NCI-H774 (cell line): ENCODE data around the gene TMF1.

Experiments used
- DNase-seq: peaks from one replicate; lab custom pipeline; 2025; lab: John Stamatoyannopoulos, UW

The TMF1 gene, protein sequence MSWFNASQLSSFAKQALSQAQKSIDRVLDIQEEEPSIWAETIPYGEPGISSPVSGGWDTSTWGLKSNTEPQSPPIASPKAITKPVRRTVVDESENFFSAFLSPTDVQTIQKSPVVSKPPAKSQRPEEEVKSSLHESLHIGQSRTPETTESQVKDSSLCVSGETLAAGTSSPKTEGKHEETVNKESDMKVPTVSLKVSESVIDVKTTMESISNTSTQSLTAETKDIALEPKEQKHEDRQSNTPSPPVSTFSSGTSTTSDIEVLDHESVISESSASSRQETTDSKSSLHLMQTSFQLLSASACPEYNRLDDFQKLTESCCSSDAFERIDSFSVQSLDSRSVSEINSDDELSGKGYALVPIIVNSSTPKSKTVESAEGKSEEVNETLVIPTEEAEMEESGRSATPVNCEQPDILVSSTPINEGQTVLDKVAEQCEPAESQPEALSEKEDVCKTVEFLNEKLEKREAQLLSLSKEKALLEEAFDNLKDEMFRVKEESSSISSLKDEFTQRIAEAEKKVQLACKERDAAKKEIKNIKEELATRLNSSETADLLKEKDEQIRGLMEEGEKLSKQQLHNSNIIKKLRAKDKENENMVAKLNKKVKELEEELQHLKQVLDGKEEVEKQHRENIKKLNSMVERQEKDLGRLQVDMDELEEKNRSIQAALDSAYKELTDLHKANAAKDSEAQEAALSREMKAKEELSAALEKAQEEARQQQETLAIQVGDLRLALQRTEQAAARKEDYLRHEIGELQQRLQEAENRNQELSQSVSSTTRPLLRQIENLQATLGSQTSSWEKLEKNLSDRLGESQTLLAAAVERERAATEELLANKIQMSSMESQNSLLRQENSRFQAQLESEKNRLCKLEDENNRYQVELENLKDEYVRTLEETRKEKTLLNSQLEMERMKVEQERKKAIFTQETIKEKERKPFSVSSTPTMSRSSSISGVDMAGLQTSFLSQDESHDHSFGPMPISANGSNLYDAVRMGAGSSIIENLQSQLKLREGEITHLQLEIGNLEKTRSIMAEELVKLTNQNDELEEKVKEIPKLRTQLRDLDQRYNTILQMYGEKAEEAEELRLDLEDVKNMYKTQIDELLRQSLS

DNA sequence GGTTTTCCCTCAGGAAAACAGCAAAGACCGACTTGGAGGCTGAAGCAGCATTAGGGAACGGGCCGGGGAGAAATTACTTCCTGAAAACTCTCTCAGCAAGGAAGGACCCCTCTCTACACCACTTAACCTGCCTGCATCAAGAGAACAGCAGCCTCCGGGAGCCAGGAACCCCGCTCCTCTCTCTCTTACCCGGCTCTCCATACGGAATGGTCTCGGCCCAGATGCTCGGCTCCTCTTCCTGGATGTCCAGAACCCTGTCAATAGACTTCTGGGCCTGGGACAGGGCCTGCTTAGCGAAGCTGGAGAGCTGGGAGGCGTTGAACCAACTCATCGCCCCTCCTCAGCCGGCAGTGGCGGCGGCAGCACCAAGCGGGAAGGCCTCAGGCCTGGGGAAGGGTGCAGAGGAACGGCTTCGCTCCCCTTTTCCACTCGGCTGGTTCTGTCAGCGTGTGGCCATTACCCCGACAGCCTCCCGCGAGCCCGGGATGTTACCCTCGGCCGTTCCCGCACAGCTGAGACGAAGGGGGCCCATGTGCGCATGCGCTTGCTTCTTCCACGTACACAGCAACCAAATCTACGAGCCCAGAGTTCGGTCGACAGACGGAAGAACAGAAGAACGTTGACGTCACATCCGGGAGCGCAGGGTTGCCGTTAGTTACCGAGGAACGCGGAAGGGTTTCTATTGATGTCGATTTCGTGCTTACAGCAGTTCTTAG, at the start of gene TMF1:
Gene TMF1, minus strand, starts transcription at position 578 of the 716 bp plus-strand sequence. Its CDS starts 247 bp downstream, at position 331.
- DNase-seq, result no peak

- DNase-seq, result no peak
Observed at GRCh38 chr3:69099576-69099975, 47.4 kb upstream of the TMF1 start.

GRCh38 chr3:69097407-69098086, 45.4 kb upstream of the TMF1 start:
- DNase-seq, result no peak

DNA sequence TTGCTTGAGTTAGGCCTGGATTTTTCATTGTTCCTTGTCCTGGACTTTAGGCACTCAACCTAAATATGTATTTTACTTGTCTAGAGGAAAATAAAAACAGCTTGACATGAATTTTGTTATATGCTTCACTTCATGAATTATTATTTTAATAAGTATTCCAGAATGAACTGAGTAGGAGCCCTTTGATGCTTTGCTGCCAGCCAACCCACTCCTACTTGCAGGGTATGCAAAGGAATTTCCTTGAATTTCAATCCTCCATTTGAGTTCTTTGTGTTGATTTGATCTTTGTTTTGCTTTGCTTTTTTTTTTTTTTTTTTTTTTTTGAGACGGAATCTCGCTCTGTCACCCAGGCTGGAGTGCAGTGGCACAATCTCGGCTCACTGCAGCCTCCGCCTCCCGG, 44.2 kb upstream of the TMF1 start:
- no peak for DNase-seq

DNA sequence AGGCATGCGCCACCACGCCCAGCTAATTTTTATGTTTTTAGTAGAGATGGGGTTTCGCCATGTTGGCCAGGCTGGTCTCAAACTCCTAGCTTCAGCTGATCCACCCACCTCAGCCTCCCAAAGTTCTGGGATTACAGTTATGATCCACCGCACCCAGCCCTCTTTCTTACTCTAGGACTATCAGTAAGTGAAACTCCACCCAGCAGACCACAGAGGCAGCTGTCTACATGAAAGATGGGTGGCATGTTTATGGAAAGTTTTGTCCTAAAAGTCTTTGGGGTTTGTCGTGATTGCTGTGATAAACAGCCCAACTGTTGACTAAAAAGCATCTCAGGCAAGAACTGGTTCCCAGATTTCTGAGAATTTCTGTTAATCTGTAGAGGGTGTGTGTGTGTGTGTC, 43.5 kb upstream of the TMF1 start:
- DNase-seq, result no peak

GRCh38 chr3:69094467-69095205, 42.5 kb upstream of the TMF1 start:
- DNase-seq, result no peak

DNA sequence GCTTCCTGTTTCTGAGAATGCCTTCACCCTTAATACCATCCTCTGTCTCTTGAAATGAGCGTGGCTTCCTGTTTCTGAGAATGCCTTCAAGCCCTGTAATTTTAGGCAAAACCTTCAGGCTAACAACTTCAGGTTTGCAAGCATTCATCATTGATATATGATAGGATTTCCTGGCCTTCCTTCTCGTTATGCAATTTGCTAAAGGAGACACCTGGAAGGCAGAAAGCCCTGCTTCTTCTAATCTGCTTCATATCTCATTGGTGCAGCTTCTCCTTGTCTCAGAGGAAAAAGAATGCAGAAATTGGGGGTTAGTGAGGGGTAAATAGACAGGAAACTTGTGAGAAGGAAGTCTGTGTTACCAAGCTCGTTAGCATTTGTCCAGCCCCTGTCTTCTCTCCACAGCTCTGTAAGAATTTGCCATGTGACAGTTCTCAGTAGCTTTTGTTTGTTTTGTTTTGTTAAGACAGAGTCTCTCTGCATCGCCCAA, 39.9 kb upstream of the TMF1 start:
- no peak for DNase-seq

DNA sequence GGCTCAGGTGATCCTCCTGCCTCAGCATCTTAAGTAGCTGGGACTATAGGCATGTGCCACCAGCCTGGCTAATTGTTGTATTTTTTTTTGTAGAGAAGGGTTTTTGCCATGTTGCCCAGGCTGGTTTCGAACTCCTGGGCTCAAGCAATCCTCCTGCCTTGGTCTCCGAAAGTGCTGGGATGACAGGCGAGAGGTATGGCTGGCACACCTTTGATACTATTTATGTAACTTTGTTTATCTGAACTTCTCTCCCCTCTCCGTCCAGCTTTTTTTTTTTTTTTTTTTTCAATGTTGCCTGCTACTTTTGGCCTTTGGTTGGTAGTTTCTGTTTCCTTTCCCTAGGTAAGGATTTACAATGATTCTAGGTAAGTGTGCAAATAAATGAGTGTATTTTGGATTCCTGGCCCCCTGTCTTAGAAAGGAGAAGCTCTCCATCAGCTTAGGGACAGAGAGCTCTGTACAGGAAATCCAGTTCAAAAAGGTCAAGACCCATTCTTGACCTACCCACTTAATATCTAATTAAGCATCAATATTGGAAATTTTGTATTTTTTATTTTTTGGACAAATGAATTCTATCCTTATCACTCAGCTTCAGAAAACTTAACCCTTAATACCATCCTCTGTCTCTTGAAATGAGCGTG, 39.4 kb upstream of the TMF1 start:
- no peak for DNase-seq

DNA sequence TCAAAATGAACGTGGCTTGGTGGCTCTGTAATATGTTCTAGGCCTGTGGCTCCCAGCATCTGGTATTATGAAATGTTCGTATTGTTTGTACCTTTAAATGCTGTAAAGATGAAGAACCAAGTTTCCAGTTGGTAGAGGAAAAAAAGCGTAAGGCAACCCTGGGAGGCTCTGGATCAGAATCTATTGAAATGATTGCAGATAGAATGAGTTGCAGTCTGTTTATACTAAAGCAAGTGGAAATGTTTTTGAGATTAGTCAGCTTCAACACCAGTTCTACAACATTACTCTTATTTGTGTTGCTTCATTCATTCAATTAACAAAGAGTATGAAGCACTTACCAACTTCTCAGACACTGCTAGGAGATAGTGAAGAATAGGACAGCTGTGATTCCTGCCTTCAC, 37.9 kb upstream of the TMF1 start:
- no peak for DNase-seq

GRCh38 chr3:69088063-69088462, 35.9 kb upstream of the TMF1 start:
- DNase-seq, result no peak

- DNase-seq, result no peak
Observed at GRCh38 chr3:69087030-69087791, 35.1 kb upstream of the TMF1 start.

DNA sequence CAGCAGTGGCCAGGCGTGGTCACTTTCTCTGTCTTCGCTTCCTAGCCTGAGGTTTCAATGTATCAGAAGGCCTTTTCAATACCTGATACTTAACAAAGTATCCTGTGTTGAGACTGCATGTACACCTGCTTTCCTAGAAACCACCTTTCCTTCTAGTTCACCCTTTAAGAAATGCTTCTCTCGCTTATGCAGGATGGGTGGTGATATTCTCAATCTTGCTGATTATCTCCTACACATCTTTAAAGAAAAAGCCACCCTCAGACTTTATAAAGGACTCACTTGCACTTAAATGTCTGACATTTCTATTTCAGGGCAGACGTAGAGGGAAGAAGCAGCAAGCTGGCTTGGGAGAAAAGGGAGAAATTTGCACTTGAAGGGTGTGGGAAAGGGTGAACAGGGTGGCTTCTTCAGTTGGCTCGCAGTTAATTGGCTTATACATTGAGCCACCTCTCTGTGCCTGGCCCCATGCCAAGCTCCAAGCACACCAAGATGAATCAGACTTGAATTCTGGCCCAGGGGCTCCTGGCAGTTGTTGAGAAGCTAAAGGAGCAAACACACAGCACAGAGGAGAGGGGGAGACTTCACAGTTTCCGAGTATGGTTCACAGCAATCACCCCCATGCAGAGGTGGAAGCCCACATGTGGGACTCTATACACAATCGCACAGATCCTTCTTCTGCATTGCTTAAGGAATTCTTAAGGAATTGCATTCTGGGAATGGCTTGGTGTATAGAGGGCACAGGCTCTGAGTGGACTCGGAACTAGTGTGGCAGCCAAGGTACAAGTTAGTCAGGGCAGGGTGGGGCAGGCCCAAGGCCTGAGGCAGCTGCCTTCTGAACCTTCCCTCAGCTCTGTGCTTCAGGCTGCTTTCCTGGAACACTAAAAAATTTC, 33.9 kb upstream of the TMF1 start:
- no peak for DNase-seq

DNA sequence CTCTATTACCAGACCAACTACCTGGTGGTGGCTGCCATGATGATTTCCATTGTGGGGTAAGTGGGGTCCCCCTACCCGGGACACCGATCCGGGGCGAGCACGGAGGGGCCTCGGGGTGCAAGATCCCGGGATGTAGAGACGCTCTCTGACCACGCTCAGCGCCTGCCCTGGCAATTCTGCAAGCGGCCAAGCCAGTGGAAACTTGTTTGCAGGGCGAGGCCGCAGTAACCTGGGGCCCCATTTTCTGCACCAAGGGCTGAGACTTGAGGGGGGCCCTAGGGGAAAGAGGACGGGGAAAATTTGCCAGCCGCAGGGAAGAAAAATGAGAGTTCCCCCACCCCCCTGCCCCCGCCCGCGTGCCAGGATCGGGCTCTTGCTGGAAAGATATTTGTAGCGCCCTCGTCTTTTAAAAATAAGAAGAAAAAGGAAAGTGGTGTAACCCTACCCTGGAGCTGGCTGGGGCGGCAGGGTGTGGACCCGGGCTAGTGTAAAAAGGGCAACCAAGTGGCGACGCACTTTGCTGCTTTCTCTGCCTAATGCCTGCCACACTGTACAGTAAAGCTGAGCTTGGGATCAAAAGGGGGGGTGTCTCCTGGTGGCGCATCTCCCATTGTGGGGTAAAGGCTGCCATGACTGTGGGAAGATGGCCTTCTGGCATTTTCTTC, 33.2 kb upstream of the TMF1 start:
- DNase-seq, result no peak

DNA sequence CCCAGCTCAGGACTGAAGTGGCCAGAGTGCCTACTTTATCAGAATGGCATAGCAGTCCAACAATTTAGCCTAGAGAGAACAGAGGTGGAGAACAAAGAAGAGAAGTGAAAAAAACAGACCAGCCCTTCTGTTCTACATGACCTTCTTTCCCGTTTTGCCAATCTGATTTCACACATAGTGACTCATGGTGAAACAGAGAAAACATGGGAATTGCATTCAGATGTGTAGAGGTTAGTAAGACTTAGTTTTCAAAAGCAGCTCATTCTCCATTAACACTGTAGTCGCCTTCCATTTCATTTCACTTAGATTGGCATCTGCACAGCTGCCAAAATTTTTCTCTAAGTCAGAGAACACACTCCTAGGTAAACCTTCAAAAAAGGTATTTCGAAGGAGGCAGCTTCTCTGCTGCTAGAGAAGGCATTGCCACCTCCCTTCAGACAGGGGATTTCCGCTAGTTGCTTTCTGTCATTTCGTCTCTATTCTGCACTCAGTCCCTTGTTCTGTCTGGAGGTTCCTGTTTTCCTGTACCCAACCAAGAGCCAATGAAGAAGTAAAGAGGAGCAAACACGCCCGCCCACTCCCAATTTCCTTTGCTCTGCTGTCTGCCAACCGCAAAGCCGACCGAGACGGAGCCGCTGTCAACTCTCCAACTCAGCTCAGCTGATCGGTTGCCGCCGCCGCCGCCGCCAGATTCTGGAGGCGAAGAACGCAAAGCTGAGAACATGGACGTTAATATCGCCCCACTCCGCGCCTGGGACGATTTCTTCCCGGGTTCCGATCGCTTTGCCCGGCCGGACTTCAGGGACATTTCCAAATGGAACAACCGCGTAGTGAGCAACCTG, 32.4 kb upstream of the TMF1 start, which contains the start of gene ARL6IP5:
Gene ARL6IP5, plus strand, starts transcription at position 612 of the 842 bp plus-strand sequence. Its CDS starts 111 bp downstream, at position 723.
- peak; percentile 73 for DNase-seq

DNA sequence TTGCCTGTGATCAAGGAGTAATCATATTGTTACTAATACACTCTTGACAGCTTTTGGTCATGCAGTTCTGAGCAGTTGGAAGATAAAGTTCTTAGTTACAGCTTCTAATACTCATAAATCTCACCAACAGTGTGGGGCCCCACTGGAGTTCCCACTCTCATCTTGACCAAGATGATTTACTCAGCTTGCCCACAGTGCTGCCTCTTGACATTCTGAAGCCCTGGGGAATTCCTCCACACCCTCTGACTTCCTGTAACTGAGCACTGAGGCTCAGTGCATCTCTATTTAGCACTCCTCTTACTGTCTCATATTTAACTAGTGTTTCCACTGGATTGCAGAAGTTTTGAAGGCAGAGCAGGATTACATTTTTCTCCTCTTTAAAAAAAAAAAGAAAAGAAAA, 30.7 kb upstream of the TMF1 start:
- no peak for DNase-seq

GRCh38 chr3:69082361-69082760, 30.2 kb upstream of the TMF1 start:
- DNase-seq, result no peak
